ENCODE measurements around the gene ADAMTS19.

GRCh38 chr5:129601576-129601975 is 141.5 kb downstream of the ADAMTS19 start:
- no peak for TF ChIP-seq CTCF (IDR thresholded peaks at IDR 0.05)
- no peak for TF ChIP-seq POLR2A (IDR thresholded peaks at IDR 0.05)
